Activated naive CD4-positive, alpha-beta T cell treated with Interleukin-2 at 50 U/mL for 16 hours (primary cell): ENCODE measurements around the gene ELMO3.

Source experiments
- DNase-seq: peaks from one replicate; pipeline ENCODE4 v3.0.0-alpha.2; 2020

ELMO3 gene

GRCh38 chr16:67200491-67200890, 1.6 kb downstream of the ELMO3 start:
- no peak for DNase-seq

GRCh38 chr16:67201411-67202345, 2.7 kb downstream of the ELMO3 start:
- no peak for DNase-seq

- DNase-seq: no peak
Measured at GRCh38 chr16:67202426-67202825, 3.5 kb downstream of the ELMO3 start.

GRCh38 chr16:67202956-67203493, 4.1 kb downstream of the ELMO3 start:
- no peak for DNase-seq

- DNase-seq: no peak
Measured at GRCh38 chr16:67204076-67204475, 5.1 kb downstream of the ELMO3 start.

- no peak for DNase-seq
Measured at GRCh38 chr16:67206129-67206837, 7.4 kb downstream of the ELMO3 start.

GRCh38 chr16:67206838-67207248, 7.9 kb downstream of the ELMO3 start:
- no peak for DNase-seq

GRCh38 chr16:67207249-67208091, 8.5 kb downstream of the ELMO3 start:
- no peak for DNase-seq

GRCh38 chr16:67208154-67208896, 9.4 kb downstream of the ELMO3 start:
- no peak for DNase-seq

GRCh38 chr16:67209565-67209964, 10.6 kb downstream of the ELMO3 start:
- DNase-seq: no peak

- DNase-seq: no peak
Measured at GRCh38 chr16:67210069-67210937, 11.4 kb downstream of the ELMO3 start.

GRCh38 chr16:67211674-67212073, 12.7 kb downstream of the ELMO3 start:
- no peak for DNase-seq

- DNase-seq: no peak
Measured at GRCh38 chr16:67212766-67213165, 13.8 kb downstream of the ELMO3 start.

- no peak for DNase-seq
Measured at GRCh38 chr16:67213197-67214019, 14.5 kb downstream of the ELMO3 start.

GRCh38 chr16:67215706-67216105, 16.8 kb downstream of the ELMO3 start:
- DNase-seq: no peak

- DNase-seq: no peak
Measured at GRCh38 chr16:67216612-67217490, 17.9 kb downstream of the ELMO3 start.

GRCh38 chr16:67223992-67224391, 25.1 kb downstream of the ELMO3 start:
- no peak for DNase-seq

- no peak for DNase-seq
Measured at GRCh38 chr16:67226295-67226803, 27.4 kb downstream of the ELMO3 start.
